Measurements from ENCODE around the gene FGF8.

FGF8 gene

DNA sequence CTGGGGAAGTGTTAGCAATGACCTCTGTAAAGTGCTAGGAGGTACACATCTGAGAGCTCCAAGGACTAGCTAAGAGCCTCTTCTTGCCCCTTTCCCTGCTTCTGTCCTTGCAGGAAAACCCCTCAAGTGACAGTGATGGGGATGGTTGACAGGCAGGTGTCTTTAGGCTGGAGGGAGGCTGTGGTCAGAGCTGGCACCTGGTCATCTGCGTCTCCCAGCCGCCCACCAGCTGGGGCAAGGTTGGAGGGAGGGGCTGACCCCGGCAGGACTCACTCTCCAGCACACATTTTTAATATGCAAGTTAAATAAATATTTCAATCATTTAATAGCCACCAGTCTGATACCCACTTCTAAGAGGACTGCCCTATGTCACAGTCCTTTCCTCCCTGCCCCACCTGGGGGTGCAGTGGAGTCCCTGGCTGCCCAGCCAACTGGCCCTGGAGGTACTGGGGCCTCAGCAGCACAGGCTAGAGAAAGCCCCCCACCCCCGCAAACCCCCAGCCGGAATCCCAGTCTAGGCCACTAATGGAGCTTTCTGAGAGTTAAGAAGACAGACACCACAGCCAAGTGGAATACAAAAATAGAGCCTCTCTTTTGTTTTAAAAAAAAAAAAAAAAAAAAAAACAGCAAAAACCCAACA, 6.3 kb downstream of the FGF8 start:
- DNase-seq (ENCODE audit: low read depth, low spot score): no peak

DNA sequence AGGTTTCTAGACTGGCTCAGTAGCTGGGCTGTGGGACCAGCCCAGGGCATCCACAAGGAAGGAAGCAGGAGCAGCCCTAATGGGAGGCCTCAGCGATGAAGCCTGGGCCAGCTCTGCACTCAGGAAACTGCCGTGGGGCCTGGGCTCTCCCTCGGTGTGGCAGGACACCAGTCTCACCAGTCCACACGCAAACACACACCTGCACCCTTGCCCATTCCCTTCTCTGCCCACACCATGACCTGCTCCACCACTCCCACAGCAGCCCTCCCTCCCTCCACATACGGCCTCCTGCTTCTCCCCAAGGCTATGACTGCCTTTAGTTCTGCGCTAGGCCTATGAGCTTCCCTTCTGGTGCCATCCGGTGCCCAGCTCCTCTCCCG, 7.1 kb downstream of the FGF8 start:
- DNase-seq (ENCODE audit: low read depth, low spot score): no peak

DNA sequence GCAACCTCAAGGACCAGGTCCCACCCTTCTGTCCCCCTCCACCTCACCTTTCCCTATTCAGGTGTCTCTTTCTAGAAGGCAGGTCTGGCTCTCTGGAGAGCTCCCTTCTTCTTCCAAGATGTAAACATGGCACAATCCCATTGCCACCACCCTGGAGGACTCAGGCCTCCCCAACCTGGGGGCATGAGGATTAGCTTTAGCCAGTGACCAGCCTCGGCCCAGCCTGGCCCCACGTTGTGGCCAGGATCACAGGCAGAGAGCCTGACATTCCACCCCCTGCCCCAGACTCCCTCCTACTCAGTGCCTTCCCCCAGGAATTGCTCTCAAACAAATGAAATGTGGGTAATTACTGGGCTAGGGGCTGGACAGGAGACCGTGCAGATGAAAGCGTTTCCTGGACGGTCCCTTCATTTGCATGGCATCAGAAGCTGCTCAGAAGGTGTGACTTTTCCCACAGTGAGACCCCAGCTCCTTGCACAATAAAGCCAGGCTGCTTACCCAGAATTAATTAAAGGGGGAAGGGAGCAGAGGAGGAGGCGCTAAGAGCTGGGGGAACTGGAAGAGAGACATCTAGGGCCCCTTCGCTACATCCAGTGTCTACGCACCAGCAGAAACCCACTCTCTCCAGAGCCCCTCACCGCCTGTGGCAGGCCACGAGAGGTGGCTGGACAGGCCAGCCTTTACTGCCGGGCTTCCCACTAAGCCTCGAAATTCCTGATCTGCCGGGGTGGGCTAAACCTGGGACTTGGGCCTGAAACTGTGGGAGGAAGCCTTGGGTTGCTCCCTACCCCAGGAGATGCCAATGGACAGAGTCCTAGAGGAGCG, 7.7 kb downstream of the FGF8 start:
- no peak for DNase-seq (ENCODE audit: low read depth, low spot score)

DNA sequence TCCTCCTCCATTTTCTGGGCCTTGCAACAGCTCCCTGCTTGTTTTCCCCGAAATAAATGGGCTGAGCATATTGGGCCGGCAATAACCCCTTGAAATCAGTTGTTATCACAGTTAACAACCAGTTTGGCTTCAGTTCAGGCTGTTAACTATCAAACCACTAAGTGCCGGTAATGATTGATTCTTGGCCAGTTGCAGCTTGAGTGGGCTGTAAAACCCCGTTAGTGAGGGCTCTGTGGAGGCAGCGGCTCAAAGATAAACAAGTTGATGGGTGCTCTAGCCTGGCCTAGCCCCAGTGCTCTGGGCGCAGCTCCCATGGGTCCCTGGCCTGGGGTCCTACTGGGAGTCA, 8.3 kb downstream of the FGF8 start:
- no peak for DNase-seq (ENCODE audit: low read depth, low spot score)

DNA sequence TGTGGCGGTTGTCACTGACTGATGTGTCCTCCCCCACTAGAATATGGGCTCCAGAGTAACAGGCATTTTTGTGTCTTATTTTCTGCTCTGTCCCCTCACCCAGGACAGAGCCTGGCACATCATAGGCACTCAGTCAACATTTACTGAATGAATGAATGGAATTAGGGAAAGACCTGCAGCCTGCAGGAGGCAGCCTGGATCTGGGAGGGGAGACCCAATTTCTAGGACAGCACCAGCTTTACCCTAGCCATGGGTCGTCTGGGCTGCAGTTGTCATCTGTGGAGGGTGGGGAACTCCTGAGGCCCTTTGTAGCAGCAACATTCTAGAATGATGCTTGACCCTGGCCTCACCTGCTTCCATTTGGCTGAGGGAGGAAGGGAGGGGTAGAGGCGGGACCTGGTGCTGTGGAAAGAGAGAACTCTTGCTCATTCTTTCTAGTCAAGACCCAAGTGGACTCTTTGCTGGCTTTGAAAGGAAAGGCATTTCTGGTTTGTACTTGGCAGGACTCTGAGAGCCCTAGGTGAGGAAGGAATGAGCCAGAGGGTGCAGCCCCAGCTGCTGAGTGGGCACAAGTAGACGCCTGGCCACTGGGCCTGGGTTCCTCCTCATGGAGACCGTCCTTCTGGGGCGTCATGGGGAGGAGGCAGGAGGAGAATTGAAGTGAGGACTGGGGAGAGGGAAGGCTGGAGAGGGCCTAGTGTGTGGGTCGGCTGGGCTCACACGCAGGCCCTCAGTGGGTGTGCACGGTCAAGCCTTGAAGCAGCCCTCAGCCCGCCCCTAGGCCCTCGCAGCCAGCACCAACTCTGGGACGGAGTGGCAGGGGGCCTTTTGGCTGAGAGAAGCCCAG, 8.9 kb downstream of the FGF8 start:
- DNase-seq (ENCODE audit: low read depth, low spot score): no peak

DNA sequence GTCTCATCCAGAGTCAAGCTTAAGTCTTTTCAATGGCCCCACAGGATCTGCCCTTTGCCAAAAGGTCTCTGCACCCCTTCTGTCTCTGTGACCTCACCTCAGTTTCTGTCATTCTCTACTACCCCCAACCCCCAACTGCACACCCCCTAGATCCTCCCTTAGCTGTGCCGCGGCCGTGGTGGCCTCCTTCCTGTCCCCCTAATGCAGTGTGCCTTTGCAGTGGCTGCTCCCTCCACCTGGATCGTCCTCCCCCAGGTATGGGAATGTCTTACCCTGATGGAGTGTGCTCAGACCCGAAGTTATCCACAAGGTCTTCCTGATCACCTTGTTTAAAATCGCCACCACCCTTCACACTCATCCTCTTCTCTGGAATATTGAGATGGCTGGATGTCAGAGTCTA, 9.6 kb downstream of the FGF8 start:
- DNase-seq (ENCODE audit: low read depth, low spot score): no peak

DNA sequence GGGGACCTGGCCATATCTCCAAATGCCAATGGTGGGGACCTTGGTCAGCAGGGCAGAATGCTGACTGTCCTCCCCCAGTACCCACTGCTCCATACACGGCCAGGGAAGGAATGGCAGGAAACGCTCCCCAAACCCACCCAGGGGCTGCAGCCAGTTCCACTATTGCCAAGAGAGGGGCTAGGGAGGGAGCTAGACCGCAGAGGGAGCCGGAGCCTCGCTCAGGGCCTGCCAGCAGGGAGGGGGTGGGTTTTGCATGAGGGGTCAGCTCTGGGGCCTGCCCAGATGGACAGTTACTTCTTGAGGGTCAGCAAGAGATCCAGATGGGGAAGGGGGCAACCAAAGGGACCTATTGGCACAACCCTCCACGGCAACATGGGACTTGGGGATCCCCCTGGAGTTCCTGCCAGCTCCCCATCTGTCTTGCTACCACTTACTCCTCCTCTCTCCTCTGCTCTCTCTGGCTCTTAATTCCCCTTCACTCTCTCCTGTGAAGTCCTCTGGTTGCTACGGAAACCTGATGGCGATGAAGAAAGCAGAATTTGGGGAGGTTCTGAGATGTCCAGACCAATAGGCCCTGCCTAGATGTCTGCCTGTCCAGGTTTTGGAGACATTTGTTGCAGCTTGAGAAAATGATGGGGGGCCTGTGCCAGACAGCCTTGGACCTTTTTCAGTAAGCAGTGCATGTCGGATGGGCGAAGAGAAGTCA, 12.6 kb downstream of the FGF8 start:
- no peak for DNase-seq (ENCODE audit: low read depth, low spot score)

DNA sequence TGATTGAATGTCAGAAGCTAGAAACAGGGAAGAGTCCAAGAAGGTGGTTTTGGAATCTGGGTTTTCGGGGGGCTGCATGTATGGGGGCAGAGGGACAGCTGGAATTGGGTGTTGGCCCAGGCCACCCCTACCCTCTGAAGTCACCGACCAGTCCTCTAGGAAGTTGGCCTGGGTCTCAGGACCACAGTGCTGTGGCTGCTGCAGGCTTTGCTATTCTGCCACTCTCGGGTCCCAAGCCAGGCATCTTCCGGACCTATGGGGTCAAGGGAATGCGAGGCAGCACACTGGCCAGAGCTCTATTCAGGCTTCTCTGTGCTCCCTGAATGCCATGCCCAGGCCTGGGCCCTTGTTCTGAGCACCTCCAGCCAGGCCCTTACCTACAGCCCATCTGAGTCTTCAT, 13.2 kb downstream of the FGF8 start:
- no peak for DNase-seq (ENCODE audit: low read depth, low spot score)

DNA sequence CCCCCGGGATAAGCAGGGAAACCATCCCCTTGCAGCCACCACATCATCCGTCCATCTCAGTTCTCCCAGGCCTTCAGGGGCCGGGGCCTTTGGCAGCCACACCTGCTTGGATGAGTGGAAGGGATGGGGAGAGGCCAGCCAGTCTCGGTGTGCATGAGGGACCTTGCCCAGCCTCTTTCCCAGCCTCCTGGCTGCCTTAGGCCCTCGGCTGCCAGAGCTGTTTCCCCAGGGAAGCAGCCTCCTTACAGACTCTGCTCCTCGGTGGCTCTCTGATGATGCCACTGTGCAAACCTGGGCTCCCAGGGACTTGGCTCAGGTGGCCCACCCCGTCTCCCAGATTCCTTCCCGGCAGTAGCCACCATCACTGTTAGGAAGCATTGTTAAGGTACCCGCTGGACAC, 14.7 kb downstream of the FGF8 start:
- DNase-seq (ENCODE audit: low read depth, low spot score): no peak

DNA sequence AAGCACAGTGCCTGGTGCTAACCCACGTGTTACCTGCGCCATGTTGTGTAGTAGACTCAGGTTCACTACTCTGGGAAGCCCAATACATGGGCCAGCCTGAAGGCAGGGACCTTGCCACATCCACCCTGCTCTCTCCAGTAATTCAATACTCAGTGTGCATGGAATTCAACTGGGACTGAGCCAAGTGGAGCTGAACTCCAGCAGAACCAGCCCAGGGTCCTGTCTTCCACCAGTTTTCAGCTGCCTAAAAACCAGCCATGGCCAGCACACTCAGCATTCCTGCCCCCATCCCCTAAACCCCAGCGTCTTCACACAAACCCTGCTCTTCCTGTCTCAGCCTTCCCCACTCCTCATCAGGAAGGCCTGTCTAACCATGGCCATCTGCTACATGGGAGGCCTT, 15.4 kb downstream of the FGF8 start:
- DNase-seq (ENCODE audit: low read depth, low spot score): no peak

DNA sequence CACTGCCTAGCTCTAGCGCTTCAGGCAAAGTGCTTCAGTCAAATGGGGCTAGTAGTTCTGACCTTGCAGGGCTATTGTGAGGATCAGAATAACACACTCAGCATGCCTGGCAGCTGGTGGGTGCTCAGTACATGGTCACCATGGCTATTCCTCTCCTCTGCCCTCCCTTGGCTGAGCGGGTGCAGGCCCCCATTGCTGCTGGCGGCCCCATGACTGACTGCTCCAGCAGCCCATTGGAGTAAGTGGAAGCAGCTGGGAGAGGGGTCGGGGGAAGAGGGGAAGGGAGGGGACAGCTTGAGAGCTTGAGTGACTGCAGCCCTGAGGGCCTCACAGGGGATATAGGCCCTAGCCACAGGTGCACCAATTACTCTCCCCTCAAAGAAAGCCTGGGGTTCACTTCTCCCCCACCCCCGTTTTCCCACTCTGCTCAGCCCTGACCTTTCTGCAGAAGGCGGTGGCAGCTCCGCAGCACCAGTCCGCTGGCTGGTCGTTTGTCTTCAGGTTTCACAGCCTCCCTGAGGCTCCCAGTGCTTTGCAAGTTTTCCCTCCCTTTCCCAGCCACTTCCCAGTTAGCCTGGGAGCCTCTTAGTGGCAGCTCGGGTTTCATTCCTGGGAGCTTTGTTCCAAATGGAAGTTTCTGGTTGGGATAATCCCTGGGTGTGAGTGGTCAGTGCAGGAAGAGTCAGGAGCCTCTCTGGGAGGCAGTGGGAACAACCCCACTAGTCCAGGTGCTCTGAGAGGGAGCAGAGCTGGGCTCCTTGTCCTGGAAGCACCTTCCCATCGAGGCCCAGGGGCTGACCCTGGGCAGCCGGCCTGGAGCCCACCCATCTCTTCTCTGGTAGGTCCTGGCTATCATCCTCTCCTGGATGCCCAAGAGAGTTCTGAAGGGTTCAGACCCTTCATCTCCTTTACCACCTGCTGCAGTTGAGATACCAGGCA, 16.3 kb downstream of the FGF8 start:
- no peak for DNase-seq (ENCODE audit: low read depth, low spot score)

DNA sequence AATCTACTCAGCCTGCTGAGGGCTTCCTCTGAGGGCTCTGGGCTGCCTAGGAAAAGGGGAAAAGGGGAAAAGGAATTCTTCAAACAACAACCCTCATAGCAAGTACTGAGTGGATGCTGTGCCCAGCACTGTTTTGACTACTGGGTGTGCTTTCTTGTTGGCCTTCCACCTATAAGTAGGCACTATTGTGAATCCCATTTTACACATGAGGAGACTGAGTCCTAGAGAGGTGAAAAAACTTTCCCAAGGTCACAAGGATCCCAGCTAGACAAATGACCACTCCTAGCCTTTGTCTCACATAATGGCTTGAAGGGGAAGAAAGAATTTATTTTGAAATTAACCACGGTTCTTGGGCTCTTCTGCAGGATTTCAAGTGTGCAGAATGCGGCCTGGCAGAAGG, 17.1 kb downstream of the FGF8 start:
- DNase-seq (ENCODE audit: low read depth, low spot score): no peak

DNA sequence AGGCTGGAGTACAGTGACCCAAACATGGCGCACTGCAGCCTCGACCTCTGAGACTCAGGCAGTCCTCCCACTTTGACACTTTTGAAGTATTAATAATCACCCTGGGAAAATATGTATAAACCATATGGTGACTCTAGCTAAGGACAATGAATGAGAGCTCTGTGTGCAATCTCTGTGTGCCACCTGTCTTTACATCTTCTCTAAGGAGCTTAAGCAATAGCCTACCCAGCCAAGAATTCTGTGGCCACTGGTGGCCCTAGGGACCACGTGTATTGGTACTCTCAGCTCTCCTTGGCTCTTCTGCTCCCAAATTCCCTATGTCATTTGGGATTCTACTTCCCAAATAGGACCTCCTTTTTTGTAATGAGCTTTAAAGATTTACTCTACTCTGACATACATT, 23.7 kb downstream of the FGF8 start:
- DNase-seq (ENCODE audit: low read depth, low spot score): no peak

DNA sequence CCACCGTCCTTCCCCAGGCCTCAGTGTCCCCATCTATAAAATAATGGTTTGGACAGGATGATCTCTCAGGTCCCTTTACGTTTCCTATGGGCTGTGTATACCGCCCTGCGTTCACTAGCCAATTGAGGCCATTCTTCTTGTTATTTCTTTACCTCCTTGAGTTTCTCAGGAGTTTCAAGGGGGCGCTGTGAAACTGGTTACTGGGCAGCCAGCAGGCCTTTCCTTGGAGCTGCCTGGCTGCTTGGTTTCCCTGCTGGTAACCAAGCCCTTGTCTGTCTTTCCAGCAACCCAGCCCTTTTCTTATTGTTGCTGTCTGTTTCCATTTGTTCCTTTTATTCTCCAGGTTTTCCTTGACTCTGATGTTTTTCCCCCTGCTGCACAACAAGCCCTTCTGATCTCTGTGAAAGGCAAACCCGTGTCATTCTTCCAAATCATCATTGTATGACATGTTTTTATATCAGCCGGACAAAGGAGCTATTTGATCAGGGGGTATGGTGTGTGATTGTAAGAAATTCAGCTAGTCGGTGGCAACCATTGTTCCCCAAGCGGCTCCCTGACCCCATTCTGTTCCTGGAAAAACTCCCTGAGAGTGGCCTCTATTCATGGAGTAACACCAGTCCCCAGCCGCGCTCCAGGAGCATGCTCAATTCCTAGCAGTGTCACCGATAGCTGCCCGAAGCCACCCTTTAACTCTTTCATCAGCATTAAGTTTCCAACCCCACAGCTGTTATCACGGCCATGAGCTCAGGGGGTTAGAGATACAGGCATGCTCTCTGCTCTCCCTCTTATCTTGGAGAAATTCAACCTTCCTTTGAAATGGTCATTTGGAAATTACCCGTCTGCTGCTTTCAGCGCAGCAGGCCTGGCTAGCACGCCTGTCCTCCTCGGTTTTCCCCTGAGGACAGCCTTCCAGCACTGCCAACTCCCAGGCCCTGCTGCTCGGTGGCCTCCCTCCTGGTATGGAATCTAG, 26.6 kb downstream of the FGF8 start:
- peak; percentile 14 for DNase-seq (ENCODE audit: low read depth, low spot score)

DNA sequence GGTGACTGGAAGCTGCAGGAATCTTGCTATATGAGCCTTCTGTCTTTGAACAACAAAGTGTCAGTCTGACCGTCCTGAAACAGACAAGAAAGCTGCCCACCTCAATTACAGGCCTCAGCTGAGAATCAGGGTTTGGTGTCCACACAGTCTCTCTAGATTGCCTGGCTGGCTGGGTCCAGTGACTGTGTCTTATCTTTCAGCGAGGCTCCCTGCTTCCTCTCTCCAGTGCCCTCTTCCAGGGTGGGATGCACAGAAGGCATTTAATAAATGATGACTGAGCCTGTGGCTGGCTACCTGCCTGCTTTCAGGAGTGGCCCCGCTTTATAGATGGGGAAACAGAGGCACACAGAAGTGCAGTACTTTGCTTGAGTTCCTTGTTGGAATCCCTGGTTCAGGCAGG, 27.4 kb downstream of the FGF8 start:
- no peak for DNase-seq (ENCODE audit: low read depth, low spot score)

DNA sequence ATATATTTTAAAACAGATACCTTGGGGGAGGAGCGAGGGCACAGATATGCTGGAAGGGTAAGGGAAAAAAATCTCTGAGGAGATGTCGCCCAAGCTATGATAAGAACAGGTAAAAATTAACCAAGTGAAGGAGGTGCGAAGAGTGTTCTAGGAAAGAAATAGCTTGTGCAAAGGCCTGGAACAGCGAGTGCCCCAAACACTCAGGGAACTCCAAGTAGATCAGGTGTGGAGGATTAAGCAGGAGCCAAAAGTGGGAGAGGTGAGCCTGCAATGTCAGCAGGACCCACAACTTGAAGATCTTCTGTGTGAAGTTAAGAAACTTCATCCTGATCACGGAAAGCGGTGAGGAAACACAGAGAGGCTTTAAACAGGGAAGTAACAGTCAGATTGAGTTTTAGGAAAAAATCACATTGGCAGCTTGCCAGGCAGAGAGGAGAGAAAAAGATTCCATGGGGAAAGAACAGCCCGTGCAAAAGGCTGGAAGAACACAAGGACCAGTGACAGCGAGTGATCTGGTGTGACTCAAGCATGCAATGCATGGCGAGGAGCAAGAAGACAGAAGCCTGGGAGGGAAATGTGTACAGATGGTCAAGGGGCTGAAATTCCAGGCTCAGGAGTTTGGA, 30.7 kb downstream of the FGF8 start:
- DNase-seq (ENCODE audit: low read depth, low spot score): no peak

DNA sequence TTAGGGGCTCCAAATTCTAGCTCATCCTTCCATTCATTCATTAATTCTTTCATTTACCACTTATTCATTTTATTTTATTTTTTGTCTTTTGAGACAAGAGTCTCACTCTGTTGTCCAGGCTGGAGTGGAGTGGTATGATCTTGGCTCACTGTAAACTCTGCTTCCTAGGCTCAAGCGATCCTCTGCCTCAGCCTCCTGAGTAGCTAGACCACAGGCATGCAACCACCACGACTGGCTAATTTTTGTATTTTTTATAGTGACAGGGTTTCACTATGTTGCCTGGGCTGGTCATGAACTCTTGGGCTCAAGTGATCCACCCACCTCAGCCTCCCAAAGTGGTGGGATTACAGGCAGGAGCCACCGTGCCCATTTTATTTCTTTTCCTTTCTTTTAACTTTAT, 31.6 kb downstream of the FGF8 start:
- DNase-seq (ENCODE audit: low read depth, low spot score): no peak

DNA sequence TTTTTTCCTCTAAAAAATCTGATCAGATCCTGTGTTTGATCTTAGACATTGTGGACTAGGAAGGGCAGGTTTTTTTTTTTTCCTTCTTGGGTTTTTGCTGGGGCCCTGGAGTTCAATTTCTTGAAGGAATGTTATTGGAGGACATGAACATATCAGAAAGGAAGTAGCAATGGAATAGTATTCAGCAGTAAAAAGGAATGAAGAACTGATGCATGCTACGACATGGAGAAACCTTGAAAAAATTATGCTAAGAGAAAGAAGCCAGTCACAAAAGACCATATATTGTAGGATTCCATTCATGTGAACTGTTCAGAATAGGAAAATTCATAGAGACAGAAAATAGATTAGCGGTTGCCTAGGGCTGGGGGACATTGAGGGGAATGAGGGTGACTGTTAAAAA, 34.0 kb downstream of the FGF8 start:
- DNase-seq (ENCODE audit: low read depth, low spot score): no peak

DNA sequence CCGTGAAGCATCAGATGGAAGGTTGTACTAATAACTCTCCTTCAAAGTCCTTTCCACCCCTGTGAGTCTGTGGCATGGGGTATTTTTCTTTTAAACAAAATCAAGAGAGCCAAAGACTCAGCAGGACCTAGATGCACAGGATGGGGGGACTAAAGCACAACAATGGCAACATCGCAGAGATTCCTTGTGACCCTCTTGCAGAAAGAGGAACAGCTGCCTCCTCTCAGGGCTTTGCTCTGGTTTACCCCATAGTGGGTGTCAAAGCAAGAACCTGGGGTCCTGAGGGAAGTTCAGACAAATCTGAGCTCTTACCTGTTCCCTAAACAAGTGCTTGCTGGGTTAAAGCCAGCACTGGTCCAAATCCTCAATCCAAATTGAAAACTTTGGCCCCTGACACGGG, 39.2 kb downstream of the FGF8 start:
- DNase-seq (ENCODE audit: low read depth, low spot score): no peak

Data from astrocyte of the hippocampus (primary cell).